Neural cell (in vitro differentiated cells): ENCODE measurements around the gene NKAIN2.

Experiments used
- CTCF ChIP-seq: fragments of 450-650 bp; IDR thresholded peaks from 2 replicates; pipeline ENCODE4 v1.5.1; 2014; ENCODE audit warnings: antibody characterized with exemption, mild to moderate bottlenecking, moderate library complexity; ENCODE audit not compliant: poor library complexity, severe bottlenecking
- EP300 ChIP-seq: fragments of 450-650 bp; conservative IDR thresholded peaks from 2 replicates; pipeline ENCODE4 v1.6.1; 2014; ENCODE audit warnings: antibody characterized with exemption, mild to moderate bottlenecking, moderate library complexity; ENCODE audit not compliant: poor library complexity, severe bottlenecking
- EZH2 ChIP-seq: fragments of 200-600, 300-800 bp; shearing (Covaris generic), sonication (generic); IDR thresholded peaks from 2 replicates; pipeline ENCODE4 v1.6.1; 2014; ENCODE audit warnings: antibody characterized with exemption, low read length, borderline replicate concordance, mild to moderate bottlenecking; ENCODE audit not compliant: insufficient read depth, poor library complexity, severe bottlenecking
- TAF1 ChIP-seq: IDR thresholded peaks from 2 replicates; pipeline ENCODE4 v1.6.1; 2012; ENCODE audit warnings: low read depth

- TF ChIP-seq CTCF = no peak
- no peak for TF ChIP-seq TAF1
- no peak for TF ChIP-seq EP300
- TF ChIP-seq EZH2 = no peak
Measured at GRCh38 chr6:124119596-124119995, 315.9 kb downstream of the NKAIN2 start.
